HG03108 (cell line): ENCODE data around the gene MMP11.
"Not testable (repeated sequence)": the region's sequence is repeated elsewhere in the genome, so short reads cannot be mapped to it uniquely, and the experiment has no call there.

Source experiments
- ATAC-seq: cut with Tn5 transposase; IDR thresholded peaks from one replicate; pipeline ENCODE4 v1.9.1; 2021; ENCODE audit warnings: moderate library complexity; ENCODE audit not compliant: unreplicated experiment

Gene MMP11, protein sequence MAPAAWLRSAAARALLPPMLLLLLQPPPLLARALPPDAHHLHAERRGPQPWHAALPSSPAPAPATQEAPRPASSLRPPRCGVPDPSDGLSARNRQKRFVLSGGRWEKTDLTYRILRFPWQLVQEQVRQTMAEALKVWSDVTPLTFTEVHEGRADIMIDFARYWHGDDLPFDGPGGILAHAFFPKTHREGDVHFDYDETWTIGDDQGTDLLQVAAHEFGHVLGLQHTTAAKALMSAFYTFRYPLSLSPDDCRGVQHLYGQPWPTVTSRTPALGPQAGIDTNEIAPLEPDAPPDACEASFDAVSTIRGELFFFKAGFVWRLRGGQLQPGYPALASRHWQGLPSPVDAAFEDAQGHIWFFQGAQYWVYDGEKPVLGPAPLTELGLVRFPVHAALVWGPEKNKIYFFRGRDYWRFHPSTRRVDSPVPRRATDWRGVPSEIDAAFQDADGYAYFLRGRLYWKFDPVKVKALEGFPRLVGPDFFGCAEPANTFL

DNA sequence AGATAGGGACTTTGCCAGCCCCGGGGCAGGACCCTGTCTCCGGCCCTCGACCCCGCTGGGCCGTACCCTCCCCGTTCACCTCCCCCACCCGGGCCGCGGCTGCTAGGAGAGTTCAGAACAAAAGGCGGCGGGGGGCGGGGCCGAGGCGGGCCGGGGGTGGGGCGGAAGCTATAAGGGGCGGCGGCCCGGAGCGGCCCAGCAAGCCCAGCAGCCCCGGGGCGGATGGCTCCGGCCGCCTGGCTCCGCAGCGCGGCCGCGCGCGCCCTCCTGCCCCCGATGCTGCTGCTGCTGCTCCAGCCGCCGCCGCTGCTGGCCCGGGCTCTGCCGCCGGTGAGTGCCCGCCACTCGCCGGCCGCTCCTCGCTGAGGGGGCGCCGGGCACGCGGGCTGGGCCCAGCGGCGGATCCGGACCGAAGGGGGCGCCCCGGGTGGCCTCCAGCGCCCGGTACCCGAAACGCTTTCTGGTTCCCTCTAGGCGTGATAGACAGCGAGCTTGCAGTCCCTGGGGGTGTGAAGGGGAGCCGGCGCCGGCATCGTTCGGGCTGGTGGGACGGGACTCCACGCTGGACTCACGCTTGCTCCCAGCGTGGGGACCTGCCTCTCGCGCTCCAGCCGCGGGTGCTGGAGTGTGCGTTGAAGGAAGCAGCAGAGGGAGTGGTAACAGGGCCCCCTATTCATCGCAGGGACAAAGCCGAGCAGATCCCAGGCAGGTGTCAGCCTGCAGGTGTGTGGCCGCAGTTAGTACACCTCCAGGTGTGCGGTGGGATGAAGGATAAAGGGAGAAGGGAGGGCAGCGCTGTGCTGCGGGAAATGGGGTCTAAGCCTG, at the start of gene MMP11:
Gene MMP11, plus strand, starts transcription at position 201 of the 825 bp plus-strand sequence. Its CDS starts 22 bp downstream, at position 223.
- no peak for ATAC-seq

DNA sequence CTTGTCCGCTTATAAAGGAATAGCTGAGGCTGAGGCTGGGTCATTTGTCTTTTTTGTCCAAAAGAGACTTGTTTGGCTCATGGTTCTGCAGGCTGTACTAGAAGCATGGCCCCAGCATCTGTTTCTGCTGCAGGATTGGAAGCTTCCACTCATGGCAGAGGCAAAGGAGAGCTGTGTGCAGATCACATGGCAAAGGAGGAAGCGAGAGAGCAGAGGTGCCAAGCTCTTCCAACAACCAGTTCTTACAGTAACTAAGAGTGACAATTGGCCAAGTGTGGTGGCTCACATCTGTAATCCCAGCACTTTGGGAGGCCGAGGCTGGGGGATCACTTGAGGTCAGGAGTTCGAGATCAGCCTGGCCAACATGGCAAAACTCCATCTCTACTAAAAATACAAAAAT, 44.5 kb upstream of the MMP11 start:
- not testable (repeated sequence) for ATAC-seq

DNA sequence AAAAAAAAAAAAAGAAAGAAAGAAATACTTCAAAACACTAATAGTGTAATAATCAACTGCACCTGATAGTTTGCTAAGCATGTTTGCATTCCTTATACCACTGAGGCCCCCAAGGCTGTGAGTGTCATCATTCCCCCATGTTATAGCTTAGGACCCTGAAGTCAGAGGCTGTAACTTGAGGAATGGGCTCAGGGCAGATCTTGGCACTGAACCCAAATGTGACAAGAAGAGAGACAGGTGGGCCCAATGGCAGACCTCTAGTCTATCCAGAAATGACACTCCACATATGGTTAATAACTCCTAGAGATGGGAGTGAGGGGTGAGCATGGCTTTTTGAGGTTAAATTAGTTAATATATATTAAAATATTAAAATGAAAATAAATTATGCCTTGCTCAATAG, 35.0 kb upstream of the MMP11 start:
- no peak for ATAC-seq

DNA sequence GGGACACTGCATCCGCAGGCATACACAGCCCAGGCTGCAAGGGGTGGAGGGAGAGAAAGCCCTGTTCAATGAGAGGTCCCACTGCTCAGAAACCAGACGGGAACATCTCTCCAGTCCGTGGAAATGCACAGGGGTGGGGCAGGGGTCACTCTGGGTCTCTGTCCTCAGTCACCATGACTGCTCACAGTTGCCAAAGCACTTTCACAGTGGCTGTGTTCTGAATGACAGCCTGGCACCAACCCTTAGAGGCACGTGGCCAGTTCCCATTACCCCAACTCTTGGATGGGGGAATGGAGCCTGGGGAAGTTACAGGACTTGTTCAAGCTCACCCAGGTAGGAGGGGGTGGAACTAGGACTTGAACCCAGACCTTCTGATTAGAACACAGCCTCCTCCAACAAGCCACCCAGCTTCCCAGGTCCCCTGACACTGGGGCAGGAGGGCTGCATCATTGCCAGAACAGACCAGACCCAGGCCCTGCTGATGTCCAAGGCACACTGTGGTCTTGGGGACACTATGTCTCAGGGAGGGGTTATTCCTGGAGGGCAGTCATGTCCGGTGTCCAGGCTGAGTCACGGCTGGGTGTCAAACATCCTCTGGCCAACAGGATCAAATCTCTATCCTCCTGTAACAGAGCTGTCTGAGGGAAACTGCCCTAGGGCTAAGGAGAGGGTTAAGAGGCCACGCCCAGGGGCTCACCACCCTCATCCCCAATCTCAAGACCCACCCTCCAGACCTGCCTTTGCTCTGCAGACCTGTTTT, 30.0 kb upstream of the MMP11 start:
- no peak for ATAC-seq

DNA sequence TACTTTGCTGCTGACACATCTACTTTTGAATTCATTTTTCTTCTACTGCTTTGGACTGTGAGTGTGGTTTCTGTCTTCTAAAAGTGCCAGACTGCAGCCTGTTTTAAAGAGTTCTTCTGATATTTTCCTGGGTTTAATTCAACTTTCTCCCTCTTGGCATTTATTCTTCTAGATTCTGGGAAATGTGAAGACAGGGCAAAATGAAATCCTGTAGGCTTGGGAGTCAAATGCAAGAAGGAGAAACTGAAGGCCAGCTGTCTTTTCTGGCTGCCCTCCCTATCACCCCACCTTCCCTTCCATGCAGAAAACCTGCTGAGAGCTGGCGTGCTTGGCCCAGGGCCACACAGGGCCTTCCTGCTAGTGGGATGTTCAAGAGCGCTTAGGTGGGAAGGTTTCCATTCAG, 29.3 kb upstream of the MMP11 start:
- ATAC-seq = no peak

DNA sequence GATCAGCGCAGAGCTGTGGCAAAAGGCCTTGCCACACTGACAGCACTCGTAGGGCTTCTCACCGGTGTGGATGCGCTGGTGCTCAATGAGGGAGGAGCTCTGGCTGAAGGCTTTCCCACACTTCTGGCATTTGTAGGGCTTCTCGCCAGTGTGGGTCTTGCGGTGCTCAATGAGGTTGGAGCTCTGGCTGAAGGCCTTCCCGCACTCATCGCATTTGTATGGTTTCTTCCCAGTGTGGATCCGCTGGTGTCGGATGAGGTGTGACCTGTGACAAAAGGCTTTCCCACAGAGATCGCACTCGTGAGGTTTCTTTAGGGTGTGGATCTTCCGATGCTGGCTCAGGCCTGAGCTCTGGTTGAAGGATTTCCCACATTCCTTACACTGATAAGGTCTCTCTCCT, 28.6 kb upstream of the MMP11 start:
- no peak for ATAC-seq

DNA sequence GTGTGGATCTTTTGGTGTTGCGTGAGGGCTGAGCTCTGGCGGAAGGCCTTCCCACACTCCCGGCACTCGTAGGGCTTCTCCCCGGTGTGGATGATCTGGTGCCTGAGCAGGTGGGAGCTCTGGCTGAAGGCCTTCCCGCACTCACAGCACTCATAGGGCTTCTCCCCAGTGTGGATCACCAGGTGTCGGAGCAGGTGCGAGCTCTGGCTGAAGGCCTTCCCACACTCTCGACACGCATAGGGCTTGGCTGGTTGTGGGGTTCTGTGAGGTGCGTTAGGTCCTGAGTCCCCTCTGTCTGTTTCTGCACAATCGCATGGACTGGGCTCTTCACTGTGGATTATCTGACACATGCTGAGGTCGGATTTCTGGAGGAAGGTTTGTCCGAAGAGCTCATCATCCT, 28.2 kb upstream of the MMP11 start:
- ATAC-seq = no peak

DNA sequence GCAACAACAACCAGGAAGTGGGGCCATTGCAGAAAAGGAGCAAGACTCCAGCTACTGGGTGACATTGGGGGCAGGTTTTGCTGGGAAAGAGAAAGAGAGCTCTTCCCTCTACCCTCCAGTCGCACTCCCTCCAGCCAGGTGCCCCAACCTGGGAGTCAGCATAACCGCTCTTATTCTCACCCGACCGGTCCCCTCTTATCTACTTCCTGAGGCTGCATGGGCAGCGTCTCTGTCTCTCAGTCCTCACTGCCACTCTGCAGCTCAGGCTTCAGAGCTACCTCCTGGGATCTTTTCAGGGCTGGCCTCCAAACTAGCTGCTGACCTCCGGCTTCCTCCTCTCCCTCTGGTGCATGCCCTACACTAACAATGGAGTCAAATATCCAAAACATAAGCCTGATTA, 26.9 kb upstream of the MMP11 start:
- no peak for ATAC-seq

DNA sequence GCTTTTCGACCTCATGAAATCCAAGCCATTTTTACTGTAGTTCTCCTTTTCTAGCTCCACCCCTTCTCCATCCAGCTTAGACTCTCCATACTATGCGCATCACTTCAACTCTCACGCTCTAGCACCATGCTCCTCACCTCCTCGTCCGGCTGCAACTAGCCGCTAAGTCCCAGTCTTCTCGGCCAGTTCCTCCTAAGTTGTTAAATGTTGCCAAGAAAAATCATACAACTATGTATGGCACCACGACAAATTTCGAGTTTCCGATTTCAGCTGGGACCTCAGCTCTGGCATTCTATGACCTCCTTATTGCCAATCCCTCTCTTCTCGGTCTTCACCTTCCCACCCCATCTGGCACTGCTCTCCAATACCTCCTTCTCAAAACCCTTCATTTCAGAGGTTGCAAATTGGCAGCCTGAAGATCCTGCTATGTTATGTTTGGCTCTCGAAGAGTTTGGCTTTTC, 22.8 kb upstream of the MMP11 start:
- ATAC-seq = no peak

DNA sequence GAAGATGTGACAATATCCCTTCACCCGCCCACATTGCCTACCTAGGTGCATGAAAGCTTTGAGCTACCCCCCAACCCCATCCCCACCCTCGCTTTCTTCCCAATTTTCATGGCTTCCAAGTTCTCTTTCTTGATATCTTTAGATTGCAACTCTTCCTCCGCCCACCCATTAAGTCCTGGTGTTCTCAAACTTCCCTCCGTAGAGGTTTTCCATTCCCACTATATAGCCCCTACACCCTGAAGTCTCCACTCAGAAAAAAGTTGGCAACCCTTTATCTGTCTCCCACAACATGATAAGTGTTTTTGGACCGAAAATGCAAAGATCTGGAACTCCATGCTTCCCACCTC, 22.3 kb upstream of the MMP11 start:
- no peak for ATAC-seq

DNA sequence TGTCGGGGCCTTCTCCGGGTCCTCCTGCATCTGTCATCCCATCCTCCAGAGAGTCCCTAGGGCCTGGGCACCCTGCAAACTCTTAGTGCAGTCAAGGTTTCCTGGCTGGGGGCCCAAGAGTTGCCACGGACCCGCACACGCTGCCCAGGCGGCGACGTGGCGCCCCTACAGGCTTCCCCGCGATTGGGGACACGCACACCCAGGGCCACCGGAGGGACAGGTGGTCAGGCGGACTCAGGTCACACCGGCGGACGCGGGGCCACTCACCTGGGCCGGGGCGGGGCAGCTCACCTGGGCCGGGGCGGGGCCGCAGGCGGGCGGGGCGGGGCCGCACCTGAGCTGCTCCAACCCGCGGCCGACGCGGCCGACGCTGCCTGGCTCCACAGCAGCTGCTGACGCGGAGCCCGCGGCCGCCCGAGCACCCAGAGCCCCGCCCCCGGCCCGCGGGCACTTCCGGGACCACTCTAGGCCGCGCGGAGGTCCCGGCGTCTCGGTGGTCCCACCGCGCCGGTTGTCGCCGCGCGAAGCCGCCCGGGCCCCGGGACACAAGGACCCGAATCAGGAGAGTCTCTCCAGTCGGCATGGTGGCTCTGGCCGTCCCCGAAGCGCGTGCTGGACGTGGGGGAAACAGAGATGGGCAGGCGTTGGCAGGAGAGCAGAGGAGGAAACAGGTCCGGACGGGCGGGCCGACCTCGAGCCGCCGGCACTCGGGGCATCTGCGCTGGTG, 21.8 kb upstream of the MMP11 start, which contains the start of gene ZNF70:
Gene ZNF70, minus strand, starts transcription at position 399 of the 727 bp plus-strand sequence. CDS start 5,972 bp downstream, outside the sequence.
- peak; percentile 80 for ATAC-seq

DNA sequence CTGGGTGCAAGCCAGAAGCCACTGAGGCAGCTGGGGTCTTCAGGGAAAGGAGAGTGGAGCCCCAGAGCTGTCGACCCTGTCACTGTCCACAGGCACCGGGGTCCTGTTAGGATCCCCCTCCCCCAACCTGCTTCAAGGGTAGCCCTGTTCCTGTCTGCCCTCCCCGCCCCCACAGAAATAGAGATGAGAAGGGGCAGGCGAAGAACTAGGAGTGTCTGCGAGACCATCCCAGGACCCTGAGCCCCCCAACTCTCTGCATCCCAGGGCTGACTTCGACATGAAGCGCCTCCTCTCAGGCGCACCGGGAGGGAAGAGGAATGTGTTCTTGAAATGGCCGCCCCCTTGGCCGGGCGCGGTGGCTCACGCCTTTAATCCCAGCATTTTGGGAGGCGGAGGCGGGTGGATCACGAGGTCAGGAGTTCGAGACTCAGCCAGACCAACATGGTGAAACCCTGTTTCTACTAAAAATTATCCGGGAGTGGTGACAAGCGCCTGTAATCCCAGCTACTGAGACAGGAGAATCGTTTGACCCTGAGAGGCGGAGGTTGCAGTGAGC, 21.1 kb upstream of the MMP11 start:
- no peak for ATAC-seq

DNA sequence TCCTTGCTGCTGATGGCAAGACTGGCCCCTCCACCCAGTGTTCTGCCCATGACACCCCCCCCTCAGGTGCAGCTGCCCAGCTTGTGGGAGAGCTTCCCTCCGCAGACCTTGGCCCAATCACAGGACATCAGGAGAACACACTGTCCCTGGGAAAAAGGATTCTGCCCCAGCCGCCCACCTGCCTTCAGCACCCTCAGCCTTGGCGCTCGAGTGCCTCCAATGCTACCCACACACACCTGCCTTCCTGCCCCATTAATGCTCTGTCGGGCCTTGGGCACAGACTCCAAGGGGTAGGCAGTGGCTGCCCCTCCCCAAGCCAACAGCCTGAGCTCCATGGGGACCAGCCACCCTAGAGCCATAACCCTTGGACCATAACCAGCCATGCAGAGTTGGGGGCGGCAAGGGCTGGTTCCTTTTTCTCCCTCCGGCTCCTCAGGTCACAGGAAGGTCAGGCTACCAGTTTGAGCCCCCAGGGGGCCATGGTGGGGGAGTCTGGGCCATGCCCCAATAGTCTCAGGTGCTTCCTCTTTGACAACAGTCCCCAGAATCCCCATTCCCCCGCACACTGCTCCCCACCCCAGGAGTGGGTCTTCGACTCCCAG, 20.5 kb upstream of the MMP11 start:
- ATAC-seq = no peak

DNA sequence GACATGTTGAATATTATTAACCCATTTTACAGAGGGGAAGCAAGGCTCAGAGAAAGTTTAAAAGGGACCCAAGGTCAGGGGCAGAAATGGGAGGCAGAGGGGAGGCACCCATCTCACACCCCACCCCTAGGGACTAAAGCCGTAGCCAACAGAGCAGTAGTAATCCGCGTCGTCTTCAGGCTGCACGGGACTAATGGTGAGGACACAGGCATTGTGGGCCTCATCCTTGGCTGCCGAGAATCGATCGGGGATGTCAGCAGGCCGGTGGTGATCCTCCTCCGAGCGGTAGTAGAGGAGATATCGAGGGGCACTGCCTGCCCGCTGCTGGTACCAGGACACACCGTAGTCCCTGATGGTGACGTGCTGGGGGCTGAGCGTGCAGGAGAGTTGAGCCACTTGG, 19.9 kb upstream of the MMP11 start:
- no peak for ATAC-seq

DNA sequence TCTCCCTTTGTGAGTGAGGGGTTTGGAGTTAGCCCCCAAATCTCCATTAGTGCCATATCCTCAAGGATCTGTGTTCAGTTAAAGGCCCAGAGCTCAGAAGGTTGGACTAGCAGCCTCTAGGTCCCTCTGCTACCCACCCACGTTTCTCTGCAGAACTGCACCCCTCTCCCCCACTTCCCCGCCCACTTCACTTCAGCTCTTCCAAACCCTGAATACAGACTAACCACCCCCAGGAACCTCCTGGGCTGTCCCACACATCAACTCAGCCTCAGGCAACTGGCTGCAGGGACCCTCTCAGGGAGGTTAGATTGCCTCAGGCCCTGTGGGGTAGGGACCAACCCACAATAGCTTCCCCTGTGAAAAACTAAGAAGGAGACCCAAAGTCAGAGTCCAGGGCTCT, 19.3 kb upstream of the MMP11 start:
- no peak for ATAC-seq

DNA sequence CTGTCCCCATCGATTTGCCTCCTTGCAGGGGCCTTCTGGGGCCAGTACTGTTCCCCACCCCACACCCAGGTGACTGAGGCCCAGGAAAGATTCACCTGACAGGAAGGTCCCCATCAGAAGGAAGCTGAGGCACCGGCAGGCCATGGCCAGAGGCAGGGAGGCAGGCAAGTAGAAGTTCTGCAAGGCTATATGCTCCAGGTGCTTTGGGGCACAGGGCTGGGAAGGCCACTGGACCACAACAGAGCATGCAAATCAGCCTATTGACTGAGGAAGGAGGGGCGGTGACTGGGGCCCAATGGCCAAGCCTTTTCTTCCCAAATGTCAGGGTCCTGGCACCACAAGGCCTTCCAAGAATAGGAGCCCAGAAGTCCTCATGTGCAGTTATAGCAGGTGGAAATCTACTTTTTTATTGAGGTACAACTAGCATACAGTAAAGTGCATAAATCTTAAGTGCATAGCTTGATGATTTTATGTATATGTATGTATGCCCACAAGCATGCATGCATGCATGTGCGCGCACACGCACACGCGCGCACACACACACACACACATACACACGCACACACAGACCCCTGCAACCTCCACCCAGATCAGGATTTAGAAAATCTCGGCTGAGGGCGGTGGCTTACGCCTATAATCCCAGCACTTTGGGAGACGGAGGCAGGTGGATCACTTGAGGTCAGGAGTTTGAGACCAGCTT, 18.3 kb upstream of the MMP11 start, which contains the start of gene VPREB3:
Gene VPREB3, minus strand, starts transcription at position 206 of the 700 bp plus-strand sequence. Its CDS starts 62 bp downstream, at position 144.
- no peak for ATAC-seq

DNA sequence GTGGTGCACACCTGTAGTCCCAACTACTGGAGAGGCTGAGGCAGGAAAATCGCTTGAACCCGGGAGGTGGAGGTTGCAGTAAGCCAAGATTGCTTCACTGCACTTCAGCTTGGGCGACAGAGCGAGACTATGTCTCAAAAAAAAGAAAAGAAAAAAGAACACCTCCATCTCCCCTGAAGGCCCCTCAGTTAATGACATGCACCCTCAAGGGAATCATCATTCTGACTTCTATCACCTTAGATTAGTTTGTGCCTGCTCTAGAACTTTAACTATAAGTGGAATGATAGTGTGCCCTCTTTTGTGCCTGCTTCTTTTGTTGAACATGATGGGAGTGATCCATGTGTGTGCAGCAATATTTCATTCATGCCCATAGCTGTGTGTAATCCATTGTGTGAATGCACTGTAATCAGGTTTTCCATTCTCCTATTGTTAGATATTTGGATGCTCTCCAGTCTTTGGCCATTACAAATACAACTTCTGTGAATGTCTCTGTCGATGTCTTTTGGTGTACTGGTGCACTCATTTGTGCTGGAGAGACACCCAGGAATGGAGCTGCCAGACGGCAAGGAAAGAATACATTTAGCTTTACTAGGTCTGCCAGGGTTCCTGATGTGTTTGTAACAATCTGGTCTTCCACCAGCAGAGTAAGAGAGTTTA, 17.5 kb upstream of the MMP11 start:
- ATAC-seq = no peak

DNA sequence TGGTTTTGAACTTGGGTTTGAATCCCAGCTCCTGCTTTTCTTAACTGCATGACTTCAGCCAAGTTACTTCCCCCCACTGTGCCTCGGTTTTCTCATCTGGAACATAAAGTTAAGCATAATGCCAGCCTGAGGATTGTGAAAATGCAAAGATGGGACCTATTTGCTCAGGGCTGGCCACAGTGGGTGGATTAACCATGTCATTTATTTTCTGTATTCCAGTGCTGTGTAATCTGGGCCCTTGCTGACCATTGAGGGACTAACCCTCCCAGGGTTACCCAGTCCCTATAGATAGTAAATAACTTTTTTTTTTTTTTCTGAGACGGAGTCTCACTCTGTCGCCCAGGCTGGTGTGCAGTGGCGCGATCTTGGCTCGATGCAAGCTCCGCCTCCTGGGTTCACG, 16.9 kb upstream of the MMP11 start:
- no peak for ATAC-seq
